GM12875 (cell line): ENCODE results near the gene USP24.

Experiments
- H3K4me3 ChIP-seq: one replicate; pipeline ENCODE4 v1.5.1; 2011; ENCODE audit warnings: low read depth, low read length, control low read depth
- TF ChIP-seq, protein P1 (sequence below): IDR thresholded peaks from 2 replicates; pipeline ENCODE4 v1.5.1; 2011; ENCODE audit warnings: low read depth, mild to moderate bottlenecking, control low read depth, inconsistent platforms, low read length, moderate library complexity, borderline replicate concordance; ENCODE audit not compliant: insufficient read depth

USP24 gene

DNA sequence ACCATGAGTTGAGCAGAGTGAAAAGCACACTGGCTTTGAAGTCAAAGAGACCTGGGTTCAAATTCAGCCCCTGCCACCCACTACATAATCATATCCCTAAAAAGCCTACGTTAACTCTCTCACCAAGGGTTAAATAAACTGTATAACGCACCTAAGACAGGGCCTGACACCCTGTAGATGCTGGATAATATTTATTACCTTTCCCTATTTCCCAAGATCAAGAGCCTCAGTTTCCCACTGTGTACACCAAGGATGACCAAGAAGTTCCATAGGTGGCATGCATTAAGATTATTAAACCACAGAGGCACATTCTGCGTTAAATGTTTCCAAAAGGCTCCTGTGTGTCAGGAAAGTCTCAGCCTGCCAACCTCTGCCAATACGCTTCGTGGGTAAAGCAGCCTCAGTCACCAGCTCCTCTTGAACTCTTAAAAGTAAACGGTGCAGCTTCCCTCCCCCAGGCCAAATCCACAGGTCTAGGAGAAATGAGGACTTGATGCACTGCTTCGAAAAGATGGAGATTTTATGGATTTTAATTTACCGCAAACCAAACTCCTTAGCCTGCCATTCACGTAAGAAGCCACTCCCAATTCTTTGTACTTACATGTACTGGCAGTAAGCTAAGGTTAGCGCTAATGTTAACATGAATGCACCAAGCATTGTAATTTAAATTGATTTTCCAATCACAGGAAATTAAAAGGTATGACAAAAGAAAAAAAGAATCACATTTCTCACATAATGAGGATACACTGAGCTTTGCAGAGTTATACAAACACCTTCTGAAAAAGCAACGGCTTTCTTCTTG, 2.6 kb downstream of the USP24 start:
- H3K4me3 ChIP-seq = peak overlapping the region; percentile 29

DNA sequence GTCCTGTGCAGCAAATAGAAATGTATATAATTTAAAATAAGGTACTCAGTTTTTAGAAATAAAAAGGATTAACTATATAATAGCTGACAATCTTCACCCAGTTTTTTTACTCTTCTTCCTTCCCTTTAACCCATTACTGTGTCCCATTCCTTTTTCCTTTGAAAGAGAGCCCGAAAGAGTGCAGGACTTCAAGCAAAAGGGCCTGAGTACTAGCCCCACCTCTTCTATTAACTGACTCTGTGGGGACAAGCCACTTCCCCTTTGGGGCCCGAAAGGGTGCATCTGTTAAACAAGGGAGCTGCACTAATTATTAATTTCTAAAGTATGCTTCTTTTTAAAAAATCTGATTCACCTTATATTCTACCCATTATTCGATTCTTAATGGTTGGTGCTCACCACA, 3.3 kb downstream of the USP24 start:
- H3K4me3 ChIP-seq = peak overlapping the region; percentile 16
- TF ChIP-seq, protein P1, sequence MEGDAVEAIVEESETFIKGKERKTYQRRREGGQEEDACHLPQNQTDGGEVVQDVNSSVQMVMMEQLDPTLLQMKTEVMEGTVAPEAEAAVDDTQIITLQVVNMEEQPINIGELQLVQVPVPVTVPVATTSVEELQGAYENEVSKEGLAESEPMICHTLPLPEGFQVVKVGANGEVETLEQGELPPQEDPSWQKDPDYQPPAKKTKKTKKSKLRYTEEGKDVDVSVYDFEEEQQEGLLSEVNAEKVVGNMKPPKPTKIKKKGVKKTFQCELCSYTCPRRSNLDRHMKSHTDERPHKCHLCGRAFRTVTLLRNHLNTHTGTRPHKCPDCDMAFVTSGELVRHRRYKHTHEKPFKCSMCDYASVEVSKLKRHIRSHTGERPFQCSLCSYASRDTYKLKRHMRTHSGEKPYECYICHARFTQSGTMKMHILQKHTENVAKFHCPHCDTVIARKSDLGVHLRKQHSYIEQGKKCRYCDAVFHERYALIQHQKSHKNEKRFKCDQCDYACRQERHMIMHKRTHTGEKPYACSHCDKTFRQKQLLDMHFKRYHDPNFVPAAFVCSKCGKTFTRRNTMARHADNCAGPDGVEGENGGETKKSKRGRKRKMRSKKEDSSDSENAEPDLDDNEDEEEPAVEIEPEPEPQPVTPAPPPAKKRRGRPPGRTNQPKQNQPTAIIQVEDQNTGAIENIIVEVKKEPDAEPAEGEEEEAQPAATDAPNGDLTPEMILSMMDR = no peak

More for the DNA sequence above, 2.6 kb downstream of the USP24 start:
- TF ChIP-seq, protein P1 = no peak

DNA sequence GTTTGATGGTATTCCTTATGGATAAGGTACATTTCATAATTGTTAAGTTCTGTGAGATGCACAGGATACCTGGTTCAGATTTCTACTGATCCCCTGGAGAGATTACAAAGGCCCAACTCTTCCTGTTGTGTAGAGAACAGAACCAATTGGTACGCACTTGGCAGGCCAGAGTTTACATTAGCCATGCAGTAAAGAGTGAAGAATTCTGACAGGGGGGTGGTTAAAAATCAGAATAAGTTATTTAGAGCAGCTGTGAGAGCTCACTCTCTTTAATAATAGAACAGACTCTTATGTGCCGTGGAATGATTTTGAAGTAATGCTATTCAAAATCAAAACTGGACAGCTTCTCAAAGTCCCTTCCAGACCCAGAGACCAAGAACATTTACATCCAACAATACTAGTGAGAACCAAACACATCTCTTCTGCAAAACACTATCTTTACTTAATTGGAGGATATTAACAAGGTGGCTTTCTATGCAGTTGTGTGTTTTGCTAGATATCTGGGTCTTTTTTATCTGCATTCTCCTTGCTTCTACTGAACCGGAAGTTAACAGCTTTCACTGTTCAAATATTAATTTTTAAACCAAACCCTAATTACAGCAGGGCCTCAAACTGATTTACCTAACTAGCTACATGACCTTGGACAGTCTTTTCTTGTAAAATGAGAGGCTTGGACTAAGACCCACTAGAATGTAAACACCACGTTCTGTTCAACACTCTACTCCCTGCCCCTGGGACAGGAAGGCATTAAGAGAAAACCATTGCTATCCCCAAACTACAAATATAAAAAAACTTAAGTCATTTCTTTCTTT, 4.0 kb downstream of the USP24 start:
- TF ChIP-seq, protein P1 = no peak
- H3K4me3 ChIP-seq = no peak overlapping the region

DNA sequence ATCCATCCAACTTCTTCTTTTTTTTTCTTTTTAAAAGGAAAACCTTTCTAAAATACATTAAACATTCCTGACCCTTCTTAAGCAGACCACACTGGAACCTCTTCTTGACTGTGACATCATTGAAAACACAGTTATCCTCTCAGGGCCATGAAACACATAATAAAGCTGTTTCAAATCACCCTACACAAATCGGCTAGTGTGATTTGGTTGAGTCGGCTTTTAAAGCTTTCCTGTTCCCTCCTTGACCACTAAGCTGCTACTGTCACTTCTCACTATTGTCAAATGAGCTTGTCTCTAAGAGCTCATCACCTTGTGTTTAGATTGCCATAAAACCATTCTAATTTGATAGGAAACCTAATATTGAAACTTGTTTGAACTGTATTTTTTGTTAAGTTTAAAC, 5.9 kb downstream of the USP24 start:
- TF ChIP-seq, protein P1 = no peak
- H3K4me3 ChIP-seq = no peak overlapping the region

DNA sequence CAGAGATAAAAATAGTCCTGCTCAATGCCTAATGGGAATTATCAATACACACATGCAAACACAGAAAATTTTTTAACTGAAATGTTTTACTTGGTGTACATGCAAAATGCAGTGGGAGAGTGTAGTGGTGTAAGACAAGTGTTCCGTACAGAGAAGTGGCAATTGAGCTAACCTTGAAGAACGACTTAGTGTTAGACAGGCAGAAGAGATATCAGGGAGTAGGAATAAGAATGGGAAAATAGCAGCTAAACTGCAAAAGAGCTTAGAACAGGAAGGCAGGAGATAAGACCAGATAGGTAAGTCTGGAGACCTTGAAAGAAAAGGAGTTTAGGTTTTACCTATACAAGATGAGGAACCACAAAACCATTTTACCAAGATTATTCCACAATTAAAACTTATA, 9.0 kb downstream of the USP24 start:
- no peak overlapping the region for H3K4me3 ChIP-seq
- TF ChIP-seq, protein P1 = no peak

GRCh38 chr1:55204997-55205396, 10.2 kb downstream of the USP24 start:
- no peak overlapping the region for H3K4me3 ChIP-seq
- TF ChIP-seq, protein P1 = no peak
